NB4 (cell line): ENCODE measurements around the gene PSTPIP2.

Source experiments
- POLR2A ChIP-seq: IDR thresholded peaks from 2 replicates; pipeline ENCODE4 v1.6.1; 2011; ENCODE audit warnings: mild to moderate bottlenecking; ENCODE audit not compliant: insufficient read length; ENCODE audit errors: extremely low read depth
- TF ChIP-seq, protein P1 (sequence below): IDR thresholded peaks from one replicate; pipeline ENCODE4 v1.5.1; 2012; ENCODE audit warnings: low read depth, low read length
- TF ChIP-seq, protein P2 (sequence below): IDR thresholded peaks from 2 replicates; pipeline ENCODE4 v1.6.1; 2011; ENCODE audit warnings: low read depth, low read length

DNA sequence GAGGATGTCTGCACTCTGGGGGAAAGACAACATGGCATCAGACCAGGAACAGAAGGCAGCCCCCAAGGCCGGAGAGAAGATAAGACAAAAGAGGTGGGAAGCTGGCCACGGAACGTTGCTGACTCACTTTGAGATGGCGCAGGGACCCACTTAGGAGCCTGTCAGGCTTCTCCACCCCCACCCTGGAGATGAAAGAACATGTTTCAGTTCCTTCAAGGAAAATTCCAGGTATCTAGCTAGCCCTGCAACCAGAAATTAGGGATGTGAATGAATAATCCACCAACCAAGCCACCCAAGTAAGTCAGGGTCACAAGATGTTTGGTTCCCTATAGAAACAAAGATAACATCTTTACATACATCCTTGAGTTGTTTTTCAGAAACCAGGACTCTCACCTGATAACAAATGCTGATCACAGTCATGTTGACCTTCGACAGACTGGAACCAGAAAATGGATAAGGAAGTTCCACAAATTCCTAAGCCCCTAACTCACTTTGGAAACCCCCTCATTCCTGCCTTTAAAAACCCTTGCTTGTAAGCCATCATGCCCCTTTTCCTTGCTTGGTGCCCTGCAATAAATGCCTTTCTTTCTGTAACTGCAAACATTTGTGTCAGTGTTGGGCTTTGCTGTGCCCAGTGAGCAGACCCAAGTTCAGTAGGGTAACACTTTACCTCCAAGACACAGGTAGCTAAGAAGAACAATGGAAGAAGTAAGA, 31.9 kb downstream of the PSTPIP2 start:
- TF ChIP-seq, protein P1, sequence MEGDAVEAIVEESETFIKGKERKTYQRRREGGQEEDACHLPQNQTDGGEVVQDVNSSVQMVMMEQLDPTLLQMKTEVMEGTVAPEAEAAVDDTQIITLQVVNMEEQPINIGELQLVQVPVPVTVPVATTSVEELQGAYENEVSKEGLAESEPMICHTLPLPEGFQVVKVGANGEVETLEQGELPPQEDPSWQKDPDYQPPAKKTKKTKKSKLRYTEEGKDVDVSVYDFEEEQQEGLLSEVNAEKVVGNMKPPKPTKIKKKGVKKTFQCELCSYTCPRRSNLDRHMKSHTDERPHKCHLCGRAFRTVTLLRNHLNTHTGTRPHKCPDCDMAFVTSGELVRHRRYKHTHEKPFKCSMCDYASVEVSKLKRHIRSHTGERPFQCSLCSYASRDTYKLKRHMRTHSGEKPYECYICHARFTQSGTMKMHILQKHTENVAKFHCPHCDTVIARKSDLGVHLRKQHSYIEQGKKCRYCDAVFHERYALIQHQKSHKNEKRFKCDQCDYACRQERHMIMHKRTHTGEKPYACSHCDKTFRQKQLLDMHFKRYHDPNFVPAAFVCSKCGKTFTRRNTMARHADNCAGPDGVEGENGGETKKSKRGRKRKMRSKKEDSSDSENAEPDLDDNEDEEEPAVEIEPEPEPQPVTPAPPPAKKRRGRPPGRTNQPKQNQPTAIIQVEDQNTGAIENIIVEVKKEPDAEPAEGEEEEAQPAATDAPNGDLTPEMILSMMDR = no peak
- TF ChIP-seq POLR2A = no peak
- TF ChIP-seq, protein P2, sequence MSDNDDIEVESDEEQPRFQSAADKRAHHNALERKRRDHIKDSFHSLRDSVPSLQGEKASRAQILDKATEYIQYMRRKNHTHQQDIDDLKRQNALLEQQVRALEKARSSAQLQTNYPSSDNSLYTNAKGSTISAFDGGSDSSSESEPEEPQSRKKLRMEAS = no peak
